ENCODE measurements around the gene ALS2. TPM values are rescaled to one million over a fixed set of nuclear protein-coding genes. Genes with fewer than 3 reads are reported as not detected.

ALS2 gene
- total RNA-seq, 1 experiment from 2014 or later: 28.4 TPM

- no peaks in the 10 kb centered on the region for H3K27me3 ChIP-seq (ENCODE audit: insufficient read depth, low read length)
- H3K27ac ChIP-seq (ENCODE audit: insufficient read length, low read depth, low read length): no peak overlapping the region
- H3K4me3 Mint-ChIP-seq: no peak overlapping the region
- no peak overlapping the region for H4K5ac ChIP-seq (ENCODE audit: insufficient read length, low read depth, low read length)
- no peak overlapping the region for H3K4ac ChIP-seq (ENCODE audit: low read depth, low read length)
- no peaks in the 10 kb centered on the region for H3K79me1 ChIP-seq (ENCODE audit: insufficient read depth, low read depth, low read length, poor library complexity, severe bottlenecking)
- no peaks in the 10 kb centered on the region for H3K4me1 ChIP-seq (ENCODE audit: insufficient read depth, low read length)
- H3K9me3 Mint-ChIP-seq: no peaks in the 10 kb centered on the region
- WGBS (ENCODE audit: extremely low coverage, insufficient read length, low lambda C conversion rate): no CpG with 5 or more reads among the region's 5 CpGs
- H3K23ac ChIP-seq (ENCODE audit: insufficient read length, low read depth, low read length): no peak overlapping the region
- no peaks in the 10 kb centered on the region for H3K9me3 ChIP-seq (ENCODE audit: control insufficient read depth, low read depth, low read length)
- no peak overlapping the region for H2BK5ac ChIP-seq (ENCODE audit: insufficient read length, low read length)
- H2AK5ac ChIP-seq (ENCODE audit: insufficient read length, low read length): no peak overlapping the region
- H3K4me2 ChIP-seq (ENCODE audit: insufficient read depth, insufficient read length, low read length): no peak overlapping the region
- no peak overlapping the region for H4K91ac ChIP-seq (ENCODE audit: insufficient read length, low read depth, low read length)
- no peak overlapping the region for H3K56ac ChIP-seq (ENCODE audit: insufficient read length, low read depth, low read length)
- no peak overlapping the region for H3K18ac ChIP-seq (ENCODE audit: insufficient read length, low read depth, low read length)
- no peak overlapping the region for H3K9ac ChIP-seq (ENCODE audit: extremely low read depth, insufficient read length, low read length)
- peaks cover 0 to 2% of the 10 kb centered on the region in 2 experiments; a peak in 1 of 4 replicates for H3K4me1 Mint-ChIP-seq
- TF ChIP-seq CTCF (conservative IDR thresholded peaks at IDR 0.05): no peak
- no peak overlapping the region for H3T11ph ChIP-seq (ENCODE audit: low read length)
- no peak overlapping the region for H4K8ac ChIP-seq (replicated peaks; ENCODE audit: insufficient read length, low read depth, low read length)
- no peak overlapping the region for H2BK15ac ChIP-seq (ENCODE audit: low read depth, low read length)
- peaks cover 4% of the 10 kb centered on the region; the same call in 1 of the 2 replicates for H3K27me3 Mint-ChIP-seq (ENCODE audit: low read depth)
- H3K36me3 Mint-ChIP-seq (ENCODE audit: insufficient read depth in 1 of 3, low read depth in 3 of 3): no peaks in the 10 kb centered on the region
- H3K27ac Mint-ChIP-seq: no peak overlapping the region
- no peak overlapping the region for H2BK12ac ChIP-seq (ENCODE audit: insufficient read length, low read depth, low read length)
- no peak overlapping the region for H2AFZ ChIP-seq (ENCODE audit: low read length)
- no peak overlapping the region for H2BK20ac ChIP-seq (ENCODE audit: low read depth, low read length, poor library complexity, severe bottlenecking)
- H3K14ac ChIP-seq (ENCODE audit: insufficient read depth, low read length): no peak overlapping the region
- H3K79me2 ChIP-seq (ENCODE audit: insufficient read depth, low read length): no peaks in the 10 kb centered on the region
- H2BK120ac ChIP-seq (ENCODE audit: low read depth, low read length, poor library complexity, severe bottlenecking): no peak overlapping the region
- no peak for DNase-seq
- no peaks in the 10 kb centered on the region for H4K20me1 ChIP-seq (ENCODE audit: control insufficient read depth, insufficient read depth, insufficient read length)
- H3K23me2 ChIP-seq (ENCODE audit: insufficient read length, low read depth, low read length, poor library complexity, severe bottlenecking): no peaks in the 10 kb centered on the region
These were observed 125.9 kb downstream of the ALS2 start for GRCh38 chr2:201654616-201655384.
